Adipocyte (in vitro differentiated cells): Measurements from ENCODE around the gene SSBP1.
A peak's percentile ranks its signal among the peaks of the same experiment; 100 is the strongest.

Source experiments
- DNase-seq: peaks from one replicate; pipeline ENCODE4 v3.0.0-alpha.2; 2015; ENCODE audit warnings: low read depth
- H3K27me3 ChIP-seq: replicated peaks from 2 replicates; pipeline ENCODE4 v1.7.0; 2013; ENCODE audit warnings: mild to moderate bottlenecking, low read length, moderate library complexity; ENCODE audit not compliant: control insufficient read depth, insufficient read depth
- H3K36me3 ChIP-seq: 2 replicates; pipeline ENCODE4 v1.7.0; 2013; ENCODE audit warnings: low read length, mild to moderate bottlenecking, moderate library complexity; ENCODE audit not compliant: control insufficient read depth, insufficient read depth, severe bottlenecking
- H3K4me1 ChIP-seq: 2 replicates; pipeline ENCODE4 v1.7.0; 2013; ENCODE audit warnings: mild to moderate bottlenecking, low read length, moderate library complexity; ENCODE audit not compliant: control insufficient read depth, insufficient read depth
- H3K4me3 ChIP-seq: 2 replicates; pipeline ENCODE4 v1.7.0; 2013; ENCODE audit warnings: mild to moderate bottlenecking, low read length, moderate library complexity
- H3K9ac ChIP-seq: 2 replicates; pipeline ENCODE4 v1.7.0; 2013; ENCODE audit warnings: mild to moderate bottlenecking, low read length, moderate library complexity
- H3K9me3 ChIP-seq: 2 replicates; pipeline ENCODE4 v1.7.0; 2013; ENCODE audit warnings: mild to moderate bottlenecking, low read length, moderate library complexity; ENCODE audit not compliant: control insufficient read depth

Gene SSBP1

DNA sequence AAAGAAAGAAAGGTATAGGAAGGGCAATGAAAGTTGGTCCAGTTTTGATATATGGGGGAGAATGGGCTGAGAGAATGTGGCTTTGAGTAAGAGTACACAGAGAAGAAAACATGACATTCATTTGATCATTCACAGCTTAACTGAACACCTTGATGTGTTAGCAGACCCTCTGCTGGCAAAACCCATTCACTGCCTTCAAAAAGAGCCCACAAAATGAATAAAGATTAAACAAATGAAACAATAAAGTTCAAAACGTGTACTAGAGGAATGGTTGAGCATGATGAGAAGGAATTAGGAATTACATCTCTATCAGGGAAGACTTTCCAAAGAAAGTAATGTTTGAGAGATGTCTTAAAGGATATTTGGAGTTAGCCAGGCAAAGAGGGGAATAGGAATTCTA lies 27.9 kb upstream of the SSBP1 start:
- Histone ChIP-seq H3K27me3 (no peaks in the 10 kb centered on the region), H3K9me3 (no peaks in the 10 kb centered on the region), H3K4me3 (no peak overlapping the region), H3K9ac (no peak overlapping the region), H3K36me3 (no peaks in the 10 kb centered on the region), H3K4me1 (no peaks in the 10 kb centered on the region)
- no peak for DNase-seq

DNA sequence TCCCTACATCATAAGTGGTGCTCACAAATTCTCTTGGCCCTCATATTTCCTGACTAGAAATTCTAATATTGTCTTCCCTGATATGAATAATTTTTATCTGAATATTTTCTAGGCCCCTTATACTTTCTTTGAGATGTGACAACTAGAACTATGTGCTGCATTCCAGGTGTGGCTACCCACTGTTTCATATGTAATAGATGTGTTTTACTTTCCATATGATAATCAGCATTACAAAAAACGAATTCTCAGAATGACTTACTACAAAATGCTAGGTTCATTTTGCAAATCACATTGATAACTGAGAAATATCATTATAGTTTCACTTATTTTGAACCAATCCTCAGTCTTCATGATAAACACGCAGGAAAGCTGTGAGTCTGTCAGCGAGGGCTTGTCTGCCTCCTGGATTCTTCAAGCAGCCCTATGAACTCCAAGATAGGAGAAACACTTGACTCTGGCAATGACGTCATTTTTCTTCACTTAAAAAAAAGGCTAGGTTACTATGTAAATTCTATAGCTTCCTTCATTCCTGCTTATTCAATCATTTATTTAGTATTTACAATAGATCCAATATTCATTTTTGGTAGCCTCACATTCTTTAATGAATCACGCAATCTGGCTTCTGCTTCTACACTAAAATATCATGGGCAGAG lies 25.4 kb upstream of the SSBP1 start:
- Histone ChIP-seq H3K9me3 (no peaks in the 10 kb centered on the region), H3K4me1 (no peaks in the 10 kb centered on the region), H3K36me3 (no peaks in the 10 kb centered on the region), H3K4me3 (no peak overlapping the region), H3K9ac (no peak overlapping the region), H3K27me3 (no peaks in the 10 kb centered on the region)
- no peak for DNase-seq

DNA sequence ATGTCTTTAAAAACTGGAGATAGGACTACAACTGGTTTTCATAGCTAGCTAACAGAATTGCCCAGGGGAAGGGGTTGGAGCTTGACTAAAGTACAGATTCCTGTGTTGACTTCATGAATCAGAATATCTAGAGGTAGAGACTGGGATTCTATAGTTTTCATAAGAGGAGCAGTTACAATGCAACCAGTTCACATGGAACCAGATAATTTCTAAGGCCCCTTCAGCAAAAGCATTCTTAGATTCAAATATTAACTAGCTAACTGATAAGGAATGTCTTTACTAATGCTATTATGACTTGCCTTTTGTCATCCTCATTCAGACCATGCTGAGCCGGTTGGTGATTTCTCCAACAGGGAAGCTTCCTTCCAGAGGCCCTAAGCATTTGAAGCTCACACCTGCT lies 24.3 kb upstream of the SSBP1 start:
- DNase-seq: no peak
- no peak overlapping the region for H3K9ac ChIP-seq
- no peaks in the 10 kb centered on the region for H3K4me1 ChIP-seq
- no peak overlapping the region for H3K4me3 ChIP-seq
- no peaks in the 10 kb centered on the region for H3K9me3 ChIP-seq
- no peaks in the 10 kb centered on the region for H3K36me3 ChIP-seq
- H3K27me3 ChIP-seq: no peaks in the 10 kb centered on the region

DNA sequence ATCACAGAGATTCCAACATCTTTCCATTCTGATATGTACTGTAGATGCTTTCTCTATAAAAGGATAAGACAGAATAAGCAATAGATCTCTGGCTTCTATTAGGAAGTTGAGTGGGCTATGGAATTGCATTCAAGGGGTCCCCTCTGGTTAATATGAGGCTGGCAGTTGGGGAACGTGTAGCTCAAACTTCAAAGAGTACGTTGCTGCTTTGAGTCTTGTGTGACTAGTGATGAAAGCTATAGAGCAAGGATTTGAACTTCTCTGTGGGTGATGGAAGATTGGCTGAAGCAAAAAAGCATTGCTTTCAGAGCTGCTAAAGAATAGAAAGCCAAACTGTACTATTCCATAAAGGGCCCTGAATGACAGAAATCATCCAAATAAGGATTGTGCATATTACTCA lies 23.6 kb upstream of the SSBP1 start:
- Histone ChIP-seq H3K9ac (no peak overlapping the region), H3K4me3 (no peak overlapping the region), H3K27me3 (no peaks in the 10 kb centered on the region), H3K36me3 (no peaks in the 10 kb centered on the region), H3K9me3 (no peaks in the 10 kb centered on the region), H3K4me1 (no peaks in the 10 kb centered on the region)
- DNase-seq: no peak

DNA sequence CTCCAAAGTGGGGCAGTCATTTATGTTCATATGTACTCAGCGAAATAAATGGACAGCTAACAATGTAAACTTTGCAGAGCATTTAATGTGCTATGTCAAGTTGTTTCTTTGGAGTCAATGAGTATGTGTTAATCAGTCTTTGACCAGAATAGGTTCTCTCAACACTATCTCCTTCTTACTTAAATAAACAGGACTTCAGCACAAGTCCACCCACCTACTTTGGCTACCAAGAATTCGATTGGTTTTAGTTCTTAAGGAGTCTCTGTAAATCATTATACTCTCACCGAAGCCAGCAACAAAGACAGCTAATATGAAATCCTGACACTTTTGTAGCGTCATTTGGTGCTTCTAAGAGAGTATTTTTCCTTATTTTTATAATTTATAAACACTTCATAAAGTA lies 23.1 kb upstream of the SSBP1 start:
- Histone ChIP-seq H3K9ac (no peak overlapping the region), H3K27me3 (no peaks in the 10 kb centered on the region), H3K4me3 (no peak overlapping the region), H3K4me1 (no peaks in the 10 kb centered on the region), H3K9me3 (no peaks in the 10 kb centered on the region), H3K36me3 (no peaks in the 10 kb centered on the region)
- DNase-seq: no peak

DNA sequence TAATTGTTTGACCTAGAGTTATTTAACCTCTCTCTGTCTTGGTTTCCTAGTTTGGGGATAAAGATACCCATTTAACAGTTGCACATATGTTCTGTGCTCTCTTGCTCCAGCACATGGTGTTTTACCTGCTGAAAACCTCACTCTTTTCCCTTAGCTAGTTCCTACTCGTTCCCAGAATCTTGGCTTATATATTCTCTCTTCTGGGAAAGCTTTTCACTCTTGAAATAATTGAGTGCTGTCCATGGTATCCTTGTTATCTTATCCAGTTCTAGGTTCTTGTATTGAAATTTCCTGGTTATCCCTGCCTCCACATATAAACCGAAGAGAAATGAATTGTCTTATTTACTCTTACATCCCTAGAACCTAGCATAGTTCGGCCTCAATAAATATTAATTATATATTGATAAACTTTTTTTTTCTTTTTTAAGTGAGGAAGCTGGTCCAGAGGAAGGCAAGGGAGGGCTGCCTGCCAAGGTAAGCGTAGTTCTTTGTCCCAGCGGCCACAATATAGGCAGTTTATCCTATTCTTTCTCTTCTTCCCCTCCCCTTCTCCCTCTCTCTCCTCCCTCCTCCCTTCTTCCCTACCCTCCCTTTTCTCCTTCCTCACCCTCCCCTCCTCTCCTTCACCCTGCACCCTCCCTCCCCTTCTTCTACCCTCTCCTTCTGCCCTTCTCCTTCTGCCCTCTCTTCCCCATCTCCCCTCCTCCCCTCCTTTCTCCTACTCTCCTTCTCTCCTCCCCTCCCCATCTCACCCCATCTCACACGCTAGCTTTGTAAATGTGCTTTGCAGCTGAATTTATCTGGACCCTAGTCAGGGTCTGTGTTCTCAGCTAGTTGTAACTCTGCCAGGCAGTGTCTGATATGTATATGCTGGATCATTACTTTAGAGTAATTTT lies 22.1 kb upstream of the SSBP1 start:
- H3K9me3 ChIP-seq: no peaks in the 10 kb centered on the region
- no peak for DNase-seq
- H3K4me3 ChIP-seq: no peak overlapping the region
- no peak overlapping the region for H3K9ac ChIP-seq
- no peaks in the 10 kb centered on the region for H3K27me3 ChIP-seq
- H3K4me1 ChIP-seq: no peaks in the 10 kb centered on the region
- no peaks in the 10 kb centered on the region for H3K36me3 ChIP-seq

DNA sequence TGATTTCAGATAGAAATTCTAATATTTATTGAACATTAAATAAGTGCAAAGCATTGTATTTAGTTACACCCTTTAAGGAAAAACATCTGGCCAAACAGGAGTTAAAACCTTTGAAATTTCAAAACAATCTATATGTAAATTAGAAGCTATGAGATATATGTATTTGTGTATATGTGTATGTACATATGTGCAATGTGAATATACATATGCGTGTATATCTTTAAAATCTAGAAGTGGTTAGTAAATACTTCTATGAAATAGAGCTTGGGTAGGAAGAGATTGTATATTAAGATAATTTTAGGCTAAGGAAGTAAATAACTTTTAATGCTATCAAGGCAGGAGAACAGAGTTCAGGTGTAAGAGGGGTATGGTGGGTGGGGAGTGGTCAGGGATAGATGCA lies 20.7 kb upstream of the SSBP1 start:
- H3K4me3 ChIP-seq: no peak overlapping the region

DNA sequence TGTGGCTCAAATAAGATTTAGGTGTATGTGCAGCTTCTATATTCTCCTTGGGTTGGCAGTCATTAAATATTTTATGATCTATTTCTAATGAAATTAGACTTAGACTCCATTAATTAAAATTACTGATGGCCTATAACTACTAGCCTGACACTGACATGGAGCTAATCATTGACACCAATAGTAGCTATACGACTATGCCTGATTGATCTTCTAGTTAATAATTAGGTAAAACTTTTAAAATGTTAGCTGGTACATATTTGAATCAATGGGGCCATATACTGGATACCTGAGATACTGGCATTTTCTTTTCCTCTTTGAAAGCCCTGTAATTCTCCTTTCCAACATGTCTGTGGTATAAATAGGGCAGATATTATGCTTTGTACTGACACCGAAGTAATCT lies 15.6 kb upstream of the SSBP1 start:
- no peaks in the 10 kb centered on the region for H3K4me1 ChIP-seq
- no peaks in the 10 kb centered on the region for H3K27me3 ChIP-seq
- H3K36me3 ChIP-seq: no peaks in the 10 kb centered on the region
- H3K9me3 ChIP-seq: no peaks in the 10 kb centered on the region
- no peak for DNase-seq
- H3K4me3 ChIP-seq: no peak overlapping the region
- no peak overlapping the region for H3K9ac ChIP-seq

More for the DNA sequence above, 20.7 kb upstream of the SSBP1 start:
- H3K9ac ChIP-seq: no peak overlapping the region
- H3K36me3 ChIP-seq: no peaks in the 10 kb centered on the region
- no peaks in the 10 kb centered on the region for H3K27me3 ChIP-seq
- H3K9me3 ChIP-seq: no peaks in the 10 kb centered on the region
- no peaks in the 10 kb centered on the region for H3K4me1 ChIP-seq
- DNase-seq: no peak

DNA sequence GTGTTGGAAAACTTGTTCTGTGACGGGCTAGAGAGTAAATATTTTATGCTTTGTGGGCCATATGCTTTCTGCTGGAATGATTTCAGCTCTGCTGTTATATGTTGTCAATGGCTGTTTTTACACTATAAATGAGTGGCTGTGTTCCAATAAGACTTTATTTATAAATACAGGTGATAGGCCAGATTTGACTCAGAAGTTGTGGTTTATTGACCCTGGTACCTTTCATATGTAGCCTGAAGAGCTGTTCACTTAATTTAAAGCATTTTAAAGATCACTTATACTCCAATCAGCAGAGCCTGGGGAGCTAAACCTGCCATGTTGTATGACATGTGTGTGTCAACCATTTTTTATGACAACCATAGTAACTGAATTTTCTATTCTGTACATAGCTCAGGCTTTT lies 9.1 kb upstream of the SSBP1 start:
- no peak for DNase-seq
- Histone ChIP-seq H3K4me1 (no peaks in the 10 kb centered on the region), H3K36me3 (no peaks in the 10 kb centered on the region), H3K27me3 (no peaks in the 10 kb centered on the region), H3K9me3 (no peaks in the 10 kb centered on the region), H3K9ac (no peak overlapping the region), H3K4me3 (no peak overlapping the region)

DNA sequence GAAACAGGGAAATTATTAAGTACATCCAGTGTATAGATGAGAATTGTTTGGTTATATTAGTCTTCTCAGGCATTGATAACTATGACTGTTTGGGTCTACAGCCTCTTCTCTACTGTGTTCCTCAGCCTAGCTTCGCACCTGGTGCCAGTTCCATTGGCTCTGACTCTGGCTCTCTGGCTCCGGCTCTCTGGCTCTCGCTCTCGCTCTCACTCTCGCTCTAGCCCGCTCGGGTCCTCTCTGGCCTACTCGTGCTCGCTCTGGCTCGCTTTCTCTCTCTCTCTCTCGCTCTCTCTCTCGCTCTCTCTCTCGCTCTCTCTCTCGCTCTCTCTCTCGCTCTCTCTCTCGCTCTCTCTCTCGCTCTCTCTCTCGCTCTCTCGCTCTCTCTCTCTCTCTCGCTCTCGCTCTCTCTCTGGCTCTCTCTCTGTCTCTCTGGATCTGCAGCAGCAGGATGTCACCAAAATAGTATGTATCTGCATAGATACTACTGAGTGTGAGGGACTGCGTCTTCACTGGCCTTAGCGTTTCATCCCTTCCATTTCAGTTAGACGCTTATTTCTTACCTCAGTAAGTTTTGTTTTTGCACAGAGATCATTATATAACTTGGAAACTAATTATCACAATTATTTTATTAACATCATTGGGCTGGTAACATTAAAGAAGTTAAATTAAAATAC lies 6.5 kb upstream of the SSBP1 start:
- DNase-seq: no peak
- H3K4me3 ChIP-seq: no peak overlapping the region
- H3K9ac ChIP-seq: no peak overlapping the region
- no peaks in the 10 kb centered on the region for H3K4me1 ChIP-seq
- H3K36me3 ChIP-seq: no peaks in the 10 kb centered on the region
- H3K9me3 ChIP-seq: no peaks in the 10 kb centered on the region
- no peaks in the 10 kb centered on the region for H3K27me3 ChIP-seq

DNA sequence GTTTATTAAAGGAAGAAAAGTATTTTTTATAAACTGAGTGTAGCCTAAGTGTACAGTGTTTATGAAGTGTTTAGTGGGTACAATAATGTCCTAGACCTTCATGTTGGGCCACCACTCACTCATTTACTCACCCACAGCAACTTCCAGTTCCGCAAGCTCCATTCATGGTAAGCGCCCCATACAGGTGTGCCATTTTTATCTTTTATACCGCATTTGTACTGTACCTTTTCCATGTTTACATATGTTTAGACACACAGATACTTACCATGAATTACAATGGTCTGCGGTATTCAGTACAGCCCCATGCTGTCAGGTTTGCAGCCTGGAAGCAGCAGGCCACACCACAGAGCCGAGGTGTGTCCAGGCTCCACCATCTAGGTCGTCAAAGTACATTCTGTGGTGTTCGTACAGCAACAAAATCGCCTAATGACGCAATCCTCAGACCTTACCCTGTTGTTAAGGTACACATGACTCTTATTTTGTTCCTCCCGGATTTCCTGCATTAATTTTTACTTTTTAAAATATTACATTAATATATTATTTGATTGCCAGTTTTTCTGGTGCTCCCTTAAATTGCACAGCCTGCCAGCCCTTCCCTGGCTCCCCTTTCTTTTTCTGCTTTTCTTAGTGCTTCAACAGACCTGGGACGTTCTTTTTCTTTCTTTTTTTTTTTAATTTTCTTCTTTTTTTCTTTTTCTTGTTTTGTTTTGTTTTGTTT lies 881 bp upstream of the SSBP1 start:
- Histone ChIP-seq H3K4me3 (peak overlapping the region; percentile 99), H3K9me3 (no peaks in the 10 kb centered on the region), H3K36me3 (peaks cover 24% of the 10 kb centered on the region), H3K27me3 (no peaks in the 10 kb centered on the region), H3K9ac (peak overlapping the region; percentile 93), H3K4me1 (peaks cover 17% of the 10 kb centered on the region)
- DNase-seq: no peak
